Thyroid gland (tissue), 4 donors: ENCODE measurements around the gene ESPNL. TPM values are rescaled to one million over a fixed set of nuclear protein-coding genes. Genes with fewer than 3 reads are reported as not detected.
A peak's percentile ranks its signal among the peaks of the same experiment; 100 is the strongest.

Experiments used
- DNase-seq, 2 donors: peaks; one replicate each; pipeline ENCODE4 v3.0.0-alpha.2; 2019
- H3K27ac ChIP-seq, 3 donors: fragments of 200-600 bp; sonication (generic); 1 replicate in 2 of 3; 2 replicates in 1 of 3; pipeline ENCODE4 v1.5.1; 2016 to 2019; ENCODE audit warnings: mild to moderate bottlenecking in 1 of 3, moderate library complexity in 1 of 3
- H3K27me3 ChIP-seq: fragments of 200-600 bp; sonication (generic); one replicate; pipeline ENCODE4 v1.5.1; 2019
- H3K36me3 ChIP-seq, 2 donors: fragments of 200-600 bp; sonication (generic); one replicate each; pipeline ENCODE4 v1.5.1; 2016 to 2019
- H3K4me1 ChIP-seq, 2 donors: fragments of 200-600 bp; sonication (generic); one replicate each; pipeline ENCODE4 v1.5.1; 2017 to 2019
- H3K4me3 ChIP-seq, 3 donors: fragments of 200-600 bp; sonication (generic); replicated peaks in 1 of 3; 1 replicate in 2 of 3; 2 replicates in 1 of 3; pipeline ENCODE4 v1.5.1; 2016; ENCODE audit warnings: mild to moderate bottlenecking in 1 of 3
- H3K9me3 ChIP-seq: fragments of 200-600 bp; sonication (generic); one replicate; pipeline ENCODE4 v1.5.1; 2017
- CTCF ChIP-seq, 6 experiments: fragments of 200-600 bp in 3 of 6; fragments of 450-650 bp in 3 of 6; sonication (generic) in 3 of 6; IDR thresholded peaks; one replicate each; pipeline ENCODE4 v1.5.1; 2016 to 2019; ENCODE audit warnings: antibody characterized with exemption in 6 of 6, mild to moderate bottlenecking in 2 of 6, inconsistent platforms in 1 of 6, moderate library complexity in 1 of 6
- POLR2A ChIP-seq, 2 donors: fragments of 450-650 bp; IDR thresholded peaks; one replicate each; pipeline ENCODE4 v1.6.1; 2017; ENCODE audit warnings: antibody characterized with exemption in 2 of 2, mild to moderate bottlenecking in 2 of 2, moderate library complexity in 1 of 2
- whole genome bisulfite sequencing, 2 donors: methylation state at CpG; one replicate each; pipeline ENCODE4 v1.1.5; 2017; 5-methylcytosine and 5-hydroxymethylcytosine counted together
- intact Hi-C: fragments of 100-400 bp; cut with DNase I; formaldehyde crosslinking; loops from one replicate; pipeline ENCODE4 v1.15.1; 2023
- total RNA-seq, 4 donors: library from RNA; depleted of rRNA; stranded (reverse); fragments of >200 nt; gene quantifications; one replicate each; pipeline ENCODE4 v1.2.3, GENCODE V29; 2016

Gene ESPNL
- total RNA-seq, 4 donors from 2014 or later, result 0.11 to 3.8 (median 2.6) TPM

- Histone ChIP-seq H3K4me3 (no peak overlapping the region), H3K36me3 (no peaks in the 10 kb centered on the region), H3K4me1 (peaks cover 0 to 11% of the 10 kb centered on the region in 2 donors), H3K27ac (no peak overlapping the region), H3K9me3 (no peaks in the 10 kb centered on the region), H3K27me3 (no peaks in the 10 kb centered on the region)
- TF ChIP-seq CTCF (IDR thresholded peaks at IDR 0.05) (no peak), POLR2A (IDR thresholded peaks at IDR 0.05) (no peak)
- intact Hi-C loops, result no loop called here
- DNase-seq, result no peak
- 81 to 86% methylated on average over 8 to 13 of the region's 13 CpGs for WGBS, 2 donors
These were observed 6.2 kb downstream of the ESPNL start for GRCh38 chr2:238106339-238106697.

GRCh38 chr2:238106698-238107524 is 6.8 kb downstream of the ESPNL start:
- no peak for DNase-seq
- H3K4me3 ChIP-seq, result no peak overlapping the region
- intact Hi-C loops, result no loop called here

GRCh38 chr2:238107525-238108422 is 7.6 kb downstream of the ESPNL start:
- H3K27me3 ChIP-seq, result no peaks in the 10 kb centered on the region

More at GRCh38 chr2:238106698-238107524, 6.8 kb downstream of the ESPNL start:
- Histone ChIP-seq H3K36me3 (no peaks in the 10 kb centered on the region), H3K4me1 (peaks cover 0 to 10% of the 10 kb centered on the region in 2 donors), H3K9me3 (no peaks in the 10 kb centered on the region), H3K27me3 (no peaks in the 10 kb centered on the region), H3K27ac (no peak overlapping the region)
- TF ChIP-seq POLR2A (IDR thresholded peaks at IDR 0.05) (no peak), CTCF (IDR thresholded peaks at IDR 0.05) (peak in 1 of 6 experiments; percentile 8)
- 70 to 84% methylated on average over 13 to 25 of the region's 28 CpGs for WGBS, 2 donors

GRCh38 chr2:238108423-238109183 is 8.5 kb downstream of the ESPNL start:
- intact Hi-C loops, result no loop called here
- H3K9me3 ChIP-seq, result no peaks in the 10 kb centered on the region
- H3K4me1 ChIP-seq, result peaks cover 0 to 8% of the 10 kb centered on the region in 2 donors
- H3K27me3 ChIP-seq, result no peaks in the 10 kb centered on the region
- TF ChIP-seq CTCF (IDR thresholded peaks at IDR 0.05) (no peak), POLR2A (IDR thresholded peaks at IDR 0.05) (no peak)
- H3K4me3 ChIP-seq, result no peak overlapping the region
- peak overlapping the region in 1 of 3 donors; percentile 10 for H3K27ac ChIP-seq
- H3K36me3 ChIP-seq, result no peaks in the 10 kb centered on the region
- peak; percentile 64 to 72 for DNase-seq
- 54 to 63% methylated on average over 14 to 19 of the region's 19 CpGs for WGBS, 2 donors

More at GRCh38 chr2:238107525-238108422, 7.6 kb downstream of the ESPNL start:
- no peak for TF ChIP-seq CTCF (IDR thresholded peaks at IDR 0.05)
- TF ChIP-seq POLR2A (IDR thresholded peaks at IDR 0.05), result no peak
- 85 to 93% methylated on average over 28 of the region's 28 CpGs for WGBS, 2 donors
- peak in 1 of 2 donors; percentile 0 for DNase-seq
- H3K9me3 ChIP-seq, result no peaks in the 10 kb centered on the region
- no peak overlapping the region for H3K4me3 ChIP-seq
- intact Hi-C loops, result no loop called here
- no peaks in the 10 kb centered on the region for H3K36me3 ChIP-seq
- H3K27ac ChIP-seq, result no peak overlapping the region
- H3K4me1 ChIP-seq, result peaks cover 0 to 8% of the 10 kb centered on the region in 2 donors
